Thyroid gland (tissue), 4 donors: ENCODE results near the gene ANKRD11.

Source experiments
- POLR2A ChIP-seq, 2 donors: fragments of 450-650 bp; IDR thresholded peaks; one replicate each; pipeline ENCODE4 v1.6.1; 2017; ENCODE audit warnings: antibody characterized with exemption in 2 of 2, mild to moderate bottlenecking in 2 of 2, moderate library complexity in 1 of 2
- TF ChIP-seq, protein P1 (sequence below), 6 experiments: fragments of 200-600 bp in 3 of 6; fragments of 450-650 bp in 3 of 6; sonication (generic) in 3 of 6; IDR thresholded peaks; one replicate each; pipeline ENCODE4 v1.5.1; 2016 to 2019; ENCODE audit warnings: antibody characterized with exemption in 6 of 6, mild to moderate bottlenecking in 2 of 6, inconsistent platforms in 1 of 6, moderate library complexity in 1 of 6

- TF ChIP-seq POLR2A (IDR thresholded peaks at IDR 0.05) = no peak
- TF ChIP-seq, protein P1, sequence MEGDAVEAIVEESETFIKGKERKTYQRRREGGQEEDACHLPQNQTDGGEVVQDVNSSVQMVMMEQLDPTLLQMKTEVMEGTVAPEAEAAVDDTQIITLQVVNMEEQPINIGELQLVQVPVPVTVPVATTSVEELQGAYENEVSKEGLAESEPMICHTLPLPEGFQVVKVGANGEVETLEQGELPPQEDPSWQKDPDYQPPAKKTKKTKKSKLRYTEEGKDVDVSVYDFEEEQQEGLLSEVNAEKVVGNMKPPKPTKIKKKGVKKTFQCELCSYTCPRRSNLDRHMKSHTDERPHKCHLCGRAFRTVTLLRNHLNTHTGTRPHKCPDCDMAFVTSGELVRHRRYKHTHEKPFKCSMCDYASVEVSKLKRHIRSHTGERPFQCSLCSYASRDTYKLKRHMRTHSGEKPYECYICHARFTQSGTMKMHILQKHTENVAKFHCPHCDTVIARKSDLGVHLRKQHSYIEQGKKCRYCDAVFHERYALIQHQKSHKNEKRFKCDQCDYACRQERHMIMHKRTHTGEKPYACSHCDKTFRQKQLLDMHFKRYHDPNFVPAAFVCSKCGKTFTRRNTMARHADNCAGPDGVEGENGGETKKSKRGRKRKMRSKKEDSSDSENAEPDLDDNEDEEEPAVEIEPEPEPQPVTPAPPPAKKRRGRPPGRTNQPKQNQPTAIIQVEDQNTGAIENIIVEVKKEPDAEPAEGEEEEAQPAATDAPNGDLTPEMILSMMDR (IDR thresholded peaks at IDR 0.05) = no peak
These were observed 85.8 kb downstream of the ANKRD11 start for GRCh38 chr16:89404561-89404960.
